ENCODE results near the gene FCAR.
"Not testable (repeated sequence)": the region's sequence is repeated elsewhere in the genome, so short reads cannot be mapped to it uniquely, and the experiment has no call there.

The FCAR gene

GRCh38 chr19:54928299-54928698, 54.3 kb downstream of the FCAR start:
- peaks cover 5% of the 10 kb centered on the region for H3K9me3 ChIP-seq (ENCODE audit: insufficient read depth, low read length)
- H3K36me3 ChIP-seq (replicated peaks; ENCODE audit: low read depth, low read length), result peaks cover 51% of the 10 kb centered on the region

GRCh38 chr19:54937926-54938325, 63.9 kb downstream of the FCAR start:
- no peak overlapping the region for H2AFZ ChIP-seq (ENCODE audit: low read depth, low read length)
- no peaks in the 10 kb centered on the region for H3K27me3 ChIP-seq (ENCODE audit: low read depth, low read length)
- peaks cover 33% of the 10 kb centered on the region for H3K36me3 ChIP-seq (replicated peaks; ENCODE audit: low read depth, low read length)
- H4K20me1 ChIP-seq (ENCODE audit: insufficient read depth, low read length), result no peaks in the 10 kb centered on the region
- H3K4me3 ChIP-seq (ENCODE audit: low read length), result peak overlapping the region; percentile 92
- peak overlapping the region; percentile 99 for H3K4me2 ChIP-seq (ENCODE audit: low read length)
- H3K27ac ChIP-seq (ENCODE audit: low read length), result peak overlapping the region; percentile 55
- H3K9me3 ChIP-seq (ENCODE audit: insufficient read depth, low read length), result no peaks in the 10 kb centered on the region
- TF ChIP-seq EZH2phosphoT487 (IDR thresholded peaks at IDR 0.05; ENCODE audit: low read depth), result no peak
- TF ChIP-seq CTCF (IDR thresholded peaks at IDR 0.05; ENCODE audit: low read depth, low read length), result no peak
- peaks cover 41% of the 10 kb centered on the region for H3K4me1 ChIP-seq (ENCODE audit: low read length)
- peak overlapping the region; percentile 72 for H3K9ac ChIP-seq (ENCODE audit: low read length)
- no peaks in the 10 kb centered on the region for H3K79me2 ChIP-seq (ENCODE audit: low read length)

More at GRCh38 chr19:54928299-54928698, 54.3 kb downstream of the FCAR start:
- Histone ChIP-seq H2AFZ (ENCODE audit: low read depth, low read length) (no peak overlapping the region), H3K4me2 (ENCODE audit: low read length) (no peak overlapping the region), H3K27me3 (ENCODE audit: low read depth, low read length) (no peaks in the 10 kb centered on the region), H3K79me2 (ENCODE audit: low read length) (no peaks in the 10 kb centered on the region), H3K27ac (ENCODE audit: low read length) (no peak overlapping the region), H3K4me1 (ENCODE audit: low read length) (no peaks in the 10 kb centered on the region), H4K20me1 (ENCODE audit: insufficient read depth, low read length) (no peaks in the 10 kb centered on the region), H3K9ac (ENCODE audit: low read length) (no peak overlapping the region), H3K4me3 (ENCODE audit: low read length) (no peak overlapping the region)
- TF ChIP-seq EZH2phosphoT487 (IDR thresholded peaks at IDR 0.05; ENCODE audit: low read depth), result no peak
- TF ChIP-seq CTCF (IDR thresholded peaks at IDR 0.05; ENCODE audit: low read depth, low read length), result no peak

GRCh38 chr19:54938906-54939305, 64.9 kb downstream of the FCAR start:
- peaks cover 27% of the 10 kb centered on the region for H3K36me3 ChIP-seq (replicated peaks; ENCODE audit: low read depth, low read length)
- H3K9ac ChIP-seq (ENCODE audit: low read length), result peak overlapping the region; percentile 72
- H4K20me1 ChIP-seq (ENCODE audit: insufficient read depth, low read length), result no peaks in the 10 kb centered on the region
- H3K9me3 ChIP-seq (ENCODE audit: insufficient read depth, low read length), result no peaks in the 10 kb centered on the region
- peak overlapping the region; percentile 54 for H2AFZ ChIP-seq (ENCODE audit: low read depth, low read length)
- peaks cover 44% of the 10 kb centered on the region for H3K4me1 ChIP-seq (ENCODE audit: low read length)
- no peaks in the 10 kb centered on the region for H3K79me2 ChIP-seq (ENCODE audit: low read length)
- peak overlapping the region; percentile 99 for H3K4me2 ChIP-seq (ENCODE audit: low read length)
- TF ChIP-seq CTCF (IDR thresholded peaks at IDR 0.05; ENCODE audit: low read depth, low read length) (no peak), EZH2phosphoT487 (IDR thresholded peaks at IDR 0.05; ENCODE audit: low read depth) (no peak)
- peak overlapping the region; percentile 55 for H3K27ac ChIP-seq (ENCODE audit: low read length)
- H3K4me3 ChIP-seq (ENCODE audit: low read length), result peak overlapping the region; percentile 92
- no peaks in the 10 kb centered on the region for H3K27me3 ChIP-seq (ENCODE audit: low read depth, low read length)

GRCh38 chr19:54939538-54939937, 65.5 kb downstream of the FCAR start:
- Histone ChIP-seq H3K4me2 (ENCODE audit: low read length) (peak overlapping the region; percentile 99), H3K36me3 (replicated peaks; ENCODE audit: low read depth, low read length) (peaks cover 22% of the 10 kb centered on the region), H3K4me3 (ENCODE audit: low read length) (peak overlapping the region; percentile 92), H3K9ac (ENCODE audit: low read length) (peak overlapping the region; percentile 72; the same call in 1 of the 2 replicates), H3K27ac (ENCODE audit: low read length) (peak overlapping the region; percentile 55), H3K4me1 (ENCODE audit: low read length) (peaks cover 51% of the 10 kb centered on the region)
- H4K20me1 ChIP-seq (ENCODE audit: insufficient read depth, low read length); H3K9me3 ChIP-seq (ENCODE audit: insufficient read depth, low read length); H2AFZ ChIP-seq (ENCODE audit: low read depth, low read length); H3K27me3 ChIP-seq (ENCODE audit: low read depth, low read length); H3K79me2 ChIP-seq (ENCODE audit: low read length): not testable (repeated sequence)

All from OCI-LY3 (cell line).